GM23248 (cell line): ENCODE measurements around the gene STAC.

ENCODE experiments used
- EZH2 ChIP-seq: fragments of 200-600 bp; sonication (generic); IDR thresholded peaks from 2 replicates; pipeline ENCODE4 v1.6.1; 2018; ENCODE audit warnings: antibody characterized with exemption, mild to moderate bottlenecking; ENCODE audit not compliant: insufficient read depth, poor library complexity, severe bottlenecking
- EZH2phosphoT487 ChIP-seq: fragments of 200-600 bp; sonication (generic); IDR thresholded peaks from 2 replicates; pipeline ENCODE4 v1.6.1; 2018; ENCODE audit warnings: antibody characterized with exemption, moderate library complexity, mild to moderate bottlenecking, low read depth; ENCODE audit not compliant: insufficient read depth

- TF ChIP-seq EZH2phosphoT487 (no peak), EZH2 (no peak)
Measured at GRCh38 chr3:36381311-36381956, 1.1 kb downstream of the STAC start.
